Tibial nerve (tissue), 4 donors: ENCODE results near the gene EIF3L. TPM values are rescaled to one million over a fixed set of nuclear protein-coding genes. Genes with fewer than 3 reads are reported as not detected.
A peak's percentile ranks its signal among the peaks of the same experiment; 100 is the strongest.

ENCODE experiments used
- DNase-seq, 2 donors: peaks; one replicate each; pipeline ENCODE4 v3.0.0-alpha.2; 2019; ENCODE audit warnings: low spot score in 2 of 2
- H3K27ac ChIP-seq, 4 donors: fragments of 200-600 bp; sonication (generic) in 3 of 4; one replicate each; pipeline ENCODE4 v1.5.1; 2017 to 2019; ENCODE audit warnings: mild to moderate bottlenecking in 1 of 4
- H3K27me3 ChIP-seq, 2 donors: fragments of 200-600 bp; sonication (generic) in 1 of 2; one replicate each; pipeline versions ENCODE4 v1.5.1 to v1.6.0; 2017 to 2019
- H3K36me3 ChIP-seq, 3 donors: fragments of 200-600 bp; sonication (generic); one replicate each; pipeline ENCODE4 v1.5.1; 2018 to 2019
- H3K4me1 ChIP-seq, 4 donors: fragments of 200-600 bp; sonication (generic) in 3 of 4; one replicate each; pipeline ENCODE4 v1.5.1; 2017 to 2019
- H3K4me3 ChIP-seq, 4 donors: fragments of 200-600 bp; sonication (generic) in 3 of 4; one replicate each; pipeline ENCODE4 v1.5.1; 2017 to 2019; ENCODE audit warnings: mild to moderate bottlenecking in 1 of 4, moderate library complexity in 1 of 4
- H3K9me3 ChIP-seq, 4 donors: fragments of 200-600 bp; sonication (generic) in 3 of 4; one replicate each; pipeline ENCODE4 v1.5.1; 2017 to 2019
- EP300 ChIP-seq, 2 donors: sonication (generic); formaldehyde crosslinking; IDR thresholded peaks; one replicate each; pipeline ENCODE4 v1.6.1; 2017; ENCODE audit warnings: antibody characterized with exemption in 2 of 2, mild to moderate bottlenecking in 1 of 2
- POLR2A ChIP-seq, 2 donors: fragments of 450-650 bp; IDR thresholded peaks; one replicate each; pipeline ENCODE4 v1.6.1; 2017; ENCODE audit warnings: antibody characterized with exemption in 2 of 2, mild to moderate bottlenecking in 2 of 2, moderate library complexity in 2 of 2
- WGBS, 2 donors: methylation state at CpG; one replicate each; pipeline ENCODE4 v1.1.5; 2018; 5-methylcytosine and 5-hydroxymethylcytosine counted together
- total RNA-seq, 4 donors: library from RNA; depleted of rRNA; stranded (reverse); fragments of >200 nt; gene quantifications; one replicate each; pipeline ENCODE4 v1.1.0, GENCODE V29; 2016
- TF ChIP-seq, protein P1 (sequence below), 5 experiments: fragments of 200-600 bp in 3 of 5; fragments of 450-650 bp in 2 of 5; sonication (generic) in 3 of 5; IDR thresholded peaks; one replicate each; pipeline ENCODE4 v1.5.1; 2016 to 2019; ENCODE audit warnings: antibody characterized with exemption in 5 of 5, mild to moderate bottlenecking in 3 of 5, moderate library complexity in 2 of 5

EIF3L gene
- total RNA-seq, 4 donors from 2014 or later, result 271 to 291 (median 274) TPM

DNA sequence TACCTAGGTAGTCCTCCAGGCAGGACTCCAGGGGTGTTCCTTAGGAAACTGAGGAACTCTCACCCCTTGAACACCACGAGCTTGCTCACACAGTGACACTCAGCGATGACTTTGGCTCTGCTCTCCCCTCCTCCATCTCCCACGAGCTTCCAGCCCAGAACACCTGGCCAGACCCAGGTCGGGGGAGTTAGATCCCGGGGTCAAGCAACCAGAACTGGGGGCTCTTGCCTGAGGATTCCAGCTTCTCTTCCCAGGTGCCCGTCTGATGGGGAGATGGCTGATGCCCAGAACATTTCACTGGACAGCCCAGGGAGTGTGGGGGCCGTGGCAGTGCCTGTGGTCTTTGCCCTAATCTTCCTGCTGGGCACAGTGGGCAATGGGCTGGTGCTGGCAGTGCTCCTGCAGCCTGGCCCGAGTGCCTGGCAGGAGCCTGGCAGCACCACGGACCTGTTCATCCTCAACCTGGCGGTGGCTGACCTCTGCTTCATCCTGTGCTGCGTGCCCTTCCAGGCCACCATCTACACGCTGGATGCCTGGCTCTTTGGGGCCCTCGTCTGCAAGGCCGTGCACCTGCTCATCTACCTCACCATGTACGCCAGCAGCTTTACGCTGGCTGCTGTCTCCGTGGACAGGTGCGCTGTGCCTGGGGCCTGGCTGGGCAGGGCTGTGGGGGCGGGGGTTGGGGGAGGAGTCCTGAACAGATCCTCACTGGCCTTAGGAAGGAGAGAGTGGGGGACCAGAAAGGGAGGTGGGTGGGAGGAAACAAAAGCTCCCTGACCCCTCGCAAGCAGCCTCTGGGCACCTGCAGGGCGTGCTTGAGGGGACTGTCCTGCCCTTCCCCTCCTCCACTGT is 25.9 kb upstream of the EIF3L start, which contains the start of gene GALR3:
Gene GALR3, plus strand, starts transcription at position 249 of the 852 bp plus-strand sequence. Its CDS starts 25 bp downstream, at position 274.
- TF ChIP-seq POLR2A (IDR thresholded peaks at IDR 0.05) (no peak), EP300 (IDR thresholded peaks at IDR 0.05) (no peak)
- TF ChIP-seq, protein P1, sequence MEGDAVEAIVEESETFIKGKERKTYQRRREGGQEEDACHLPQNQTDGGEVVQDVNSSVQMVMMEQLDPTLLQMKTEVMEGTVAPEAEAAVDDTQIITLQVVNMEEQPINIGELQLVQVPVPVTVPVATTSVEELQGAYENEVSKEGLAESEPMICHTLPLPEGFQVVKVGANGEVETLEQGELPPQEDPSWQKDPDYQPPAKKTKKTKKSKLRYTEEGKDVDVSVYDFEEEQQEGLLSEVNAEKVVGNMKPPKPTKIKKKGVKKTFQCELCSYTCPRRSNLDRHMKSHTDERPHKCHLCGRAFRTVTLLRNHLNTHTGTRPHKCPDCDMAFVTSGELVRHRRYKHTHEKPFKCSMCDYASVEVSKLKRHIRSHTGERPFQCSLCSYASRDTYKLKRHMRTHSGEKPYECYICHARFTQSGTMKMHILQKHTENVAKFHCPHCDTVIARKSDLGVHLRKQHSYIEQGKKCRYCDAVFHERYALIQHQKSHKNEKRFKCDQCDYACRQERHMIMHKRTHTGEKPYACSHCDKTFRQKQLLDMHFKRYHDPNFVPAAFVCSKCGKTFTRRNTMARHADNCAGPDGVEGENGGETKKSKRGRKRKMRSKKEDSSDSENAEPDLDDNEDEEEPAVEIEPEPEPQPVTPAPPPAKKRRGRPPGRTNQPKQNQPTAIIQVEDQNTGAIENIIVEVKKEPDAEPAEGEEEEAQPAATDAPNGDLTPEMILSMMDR (IDR thresholded peaks at IDR 0.05), result no peak
- H3K27me3 ChIP-seq, result peaks cover 0 to 58% of the 10 kb centered on the region in 2 donors
- H3K36me3 ChIP-seq, result peaks cover 0 to 4% (median 0%) of the 10 kb centered on the region in 3 donors
- H3K9me3 ChIP-seq, result no peaks in the 10 kb centered on the region
- no peak within 1 kb of the TSS for H3K27ac ChIP-seq
- H3K4me1 ChIP-seq, result peaks cover 0 to 16% (median 6%) of the 10 kb centered on the region in 4 donors
- H3K4me3 ChIP-seq, result no peak within 1 kb of the TSS
- no peak for DNase-seq
- whole genome bisulfite sequencing, 2 donors, result 51 to 75% methylated on average over 17 to 20 of the region's 21 CpGs

GRCh38 chr22:37824674-37825641 is 24.3 kb upstream of the EIF3L start:
- H3K4me1 ChIP-seq, result peaks cover 0 to 6% (median 0%) of the 10 kb centered on the region in 4 donors
- peak overlapping the region in 1 of 4 donors; percentile 33 for H3K4me3 ChIP-seq
- 0 to 20% methylated on average over 25 to 54 of the region's 135 CpGs for WGBS, 2 donors
- no peaks in the 10 kb centered on the region for H3K9me3 ChIP-seq
- H3K27me3 ChIP-seq, result peaks cover 0 to 47% of the 10 kb centered on the region in 2 donors
- TF ChIP-seq, protein P1 (IDR thresholded peaks at IDR 0.05), result no peak
- TF ChIP-seq POLR2A (IDR thresholded peaks at IDR 0.05), result no peak
- TF ChIP-seq EP300 (IDR thresholded peaks at IDR 0.05), result no peak
- no peak for DNase-seq
- H3K27ac ChIP-seq, result no peak overlapping the region
- H3K36me3 ChIP-seq, result peaks cover 0 to 20% (median 0%) of the 10 kb centered on the region in 3 donors

- TF ChIP-seq POLR2A (IDR thresholded peaks at IDR 0.05) (no peak), EP300 (IDR thresholded peaks at IDR 0.05) (no peak)
- TF ChIP-seq, protein P1 (IDR thresholded peaks at IDR 0.05), result no peak
- WGBS, 2 donors, result 29 to 43% methylated on average over 9 of the region's 9 CpGs
- DNase-seq, result no peak
- peaks cover 0 to 29% of the 10 kb centered on the region in 2 donors for H3K27me3 ChIP-seq
- no peak overlapping the region for H3K27ac ChIP-seq
- H3K4me1 ChIP-seq, result peaks cover 0 to 6% (median 0%) of the 10 kb centered on the region in 4 donors
- no peaks in the 10 kb centered on the region for H3K9me3 ChIP-seq
- H3K4me3 ChIP-seq, result no peak overlapping the region
- peaks cover 0 to 41% (median 14%) of the 10 kb centered on the region in 3 donors for H3K36me3 ChIP-seq
These were observed 22.2 kb upstream of the EIF3L start for GRCh38 chr22:37827056-37827455.

DNA sequence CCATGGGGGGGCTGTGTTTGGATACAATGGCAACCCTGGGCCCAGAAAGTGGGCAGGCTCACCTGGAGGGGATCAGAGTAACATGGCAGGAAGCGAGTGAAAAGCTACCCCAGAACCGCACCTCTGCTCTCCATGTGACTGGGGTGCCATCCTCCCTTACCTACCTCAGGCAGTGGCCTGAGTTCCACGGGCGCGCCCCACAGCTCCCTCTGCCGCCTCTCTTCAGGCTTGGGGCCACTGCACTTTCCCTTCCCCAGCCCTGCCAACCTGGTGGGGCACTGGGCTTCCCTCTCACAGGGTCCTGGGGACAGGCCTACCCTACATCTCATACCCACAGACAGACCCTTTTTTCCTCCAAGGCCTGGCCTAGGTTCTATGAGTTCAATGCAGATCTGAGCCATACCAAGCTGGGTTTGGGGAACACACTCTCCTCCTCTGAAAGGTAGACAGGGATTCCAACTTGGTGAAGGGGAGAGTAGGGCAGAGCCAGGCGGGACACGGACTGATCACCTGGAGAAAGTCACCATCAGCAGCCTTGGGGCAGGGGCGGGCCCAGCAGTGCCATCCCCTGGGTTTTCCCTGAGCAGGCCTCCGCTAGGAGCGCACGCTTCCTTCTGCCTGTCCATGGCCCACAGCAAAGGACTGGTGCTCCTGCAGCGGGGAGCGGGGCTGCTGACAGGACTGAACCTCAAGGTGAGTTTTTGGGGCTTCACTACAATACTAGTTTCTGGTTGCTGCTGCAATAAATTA is 19.0 kb upstream of the EIF3L start:
- TF ChIP-seq EP300 (IDR thresholded peaks at IDR 0.05) (no peak), POLR2A (IDR thresholded peaks at IDR 0.05) (no peak)
- TF ChIP-seq, protein P1 (IDR thresholded peaks at IDR 0.05), result no peak
- H3K36me3 ChIP-seq, result peaks cover 0 to 70% (median 30%) of the 10 kb centered on the region in 3 donors

More for the DNA sequence above, 19.0 kb upstream of the EIF3L start:
- DNase-seq, result no peak
- WGBS, 2 donors, result 85 to 88% methylated on average over 13 of the region's 14 CpGs
- Histone ChIP-seq H3K9me3 (no peaks in the 10 kb centered on the region), H3K4me1 (no peaks in the 10 kb centered on the region), H3K4me3 (no peak overlapping the region), H3K27ac (no peak overlapping the region), H3K27me3 (peaks cover 0 to 4% of the 10 kb centered on the region in 2 donors)
